Hepatocyte (in vitro differentiated cells): ENCODE measurements around the gene MAGEA11. TPM values are rescaled to one million over a fixed set of nuclear protein-coding genes. Genes with fewer than 3 reads are reported as not detected.
"Not testable (repeated sequence)": the region's sequence is repeated elsewhere in the genome, so short reads cannot be mapped to it uniquely, and the experiment has no call there.

Experiments used
- DNase-seq: peaks from one replicate; pipeline ENCODE4 v3.0.0-alpha.2; 2016; ENCODE audit warnings: low spot score
- H2AFZ ChIP-seq: fragments of 200-600 bp; sonication (generic); 2 replicates; pipeline ENCODE4 v1.6.0; 2016; ENCODE audit warnings: antibody characterized with exemption, mild to moderate bottlenecking
- H3K27ac ChIP-seq: fragments of 200-600 bp; sonication (generic); 2 replicates; pipeline ENCODE4 v1.5.1; 2016; ENCODE audit warnings: mild to moderate bottlenecking
- H3K27me3 ChIP-seq: fragments of 200-600 bp; sonication (generic); 2 replicates; pipeline ENCODE4 v1.6.1; 2016
- H3K36me3 ChIP-seq: fragments of 200-600 bp; sonication (generic); replicated peaks from 2 replicates; pipeline ENCODE4 v1.5.1; 2016; ENCODE audit warnings: low read depth; ENCODE audit not compliant: insufficient read depth
- H3K4me1 ChIP-seq: fragments of 200-600 bp; sonication (generic); 2 replicates; pipeline ENCODE4 v1.5.1; 2016; ENCODE audit warnings: mild to moderate bottlenecking, moderate library complexity; ENCODE audit not compliant: insufficient read depth
- H3K4me2 ChIP-seq: fragments of 200-600 bp; sonication (generic); 2 replicates; pipeline ENCODE4 v1.6.0; 2016
- H3K4me3 ChIP-seq: fragments of 200-600 bp; sonication (generic); 2 replicates; pipeline ENCODE4 v1.5.1; 2016; ENCODE audit warnings: mild to moderate bottlenecking
- H3K79me2 ChIP-seq: fragments of 200-600 bp; sonication (generic); 2 replicates; pipeline ENCODE4 v1.6.0; 2017; ENCODE audit warnings: mild to moderate bottlenecking
- H3K9me2 ChIP-seq: fragments of 200-600 bp; sonication (generic); replicated peaks from 2 replicates; pipeline ENCODE4 v1.6.0; 2017; ENCODE audit warnings: mild to moderate bottlenecking; ENCODE audit not compliant: insufficient read depth
- H3K9me3 ChIP-seq: fragments of 200-600 bp; sonication (generic); 2 replicates; pipeline ENCODE4 v1.5.1; 2016; ENCODE audit warnings: low read depth, mild to moderate bottlenecking
- H4K20me1 ChIP-seq: fragments of 200-600 bp; sonication (generic); 2 replicates; pipeline ENCODE4 v1.6.0; 2016; ENCODE audit warnings: mild to moderate bottlenecking; ENCODE audit not compliant: insufficient read depth, poor library complexity, severe bottlenecking
- CTCF ChIP-seq: fragments of 200-600 bp; sonication (generic); IDR thresholded peaks from 2 replicates; pipeline ENCODE4 v1.5.1; 2016; ENCODE audit warnings: antibody characterized with exemption, mild to moderate bottlenecking; ENCODE audit not compliant: poor library complexity
- EZH2 ChIP-seq: fragments of 200-600 bp; sonication (generic); IDR thresholded peaks from 2 replicates; pipeline ENCODE4 v1.6.1; 2016; ENCODE audit warnings: antibody characterized with exemption, mild to moderate bottlenecking, borderline replicate concordance
- EZH2phosphoT487 ChIP-seq: fragments of 200-600 bp; sonication (generic); IDR thresholded peaks from one replicate; pipeline ENCODE4 v1.6.1; 2018; ENCODE audit warnings: antibody characterized with exemption, mild to moderate bottlenecking, low read depth, moderate library complexity; ENCODE audit not compliant: unreplicated experiment, severe bottlenecking
- WGBS: methylation state at CpG from one replicate; pipeline ENCODE4 v1.1.6; 2016; ENCODE audit warnings: low lambda C conversion rate; ENCODE audit errors: missing lambda C conversion rate; 5-methylcytosine and 5-hydroxymethylcytosine counted together
- polyA plus RNA-seq: library from polyadenylated mRNA; unstranded; fragments of >200 nt; fragmentation: Nextera tagmentation; extraction: Ambion mirVana; gene quantifications from 2 replicates; pipeline ENCODE4 v1.2.1, GENCODE V29; 2016
- total RNA-seq: library from RNA; depleted of rRNA; stranded (reverse); fragments of >200 nt; gene quantifications from 2 replicates; pipeline ENCODE4 v1.2.3, GENCODE V29; 2014

Gene MAGEA11
- total and polyA plus RNA-seq, 2 experiments from 2014 or later = not detected

GRCh38 chrX:149742269-149742668, 30.4 kb downstream of the MAGEA11 start:
- not testable (repeated sequence) for H3K4me2 ChIP-seq, H2AFZ ChIP-seq, H3K27ac ChIP-seq, H3K9me3 ChIP-seq, H3K4me1 ChIP-seq, H4K20me1 ChIP-seq, H3K4me3 ChIP-seq, H3K27me3 ChIP-seq, DNase-seq, H3K36me3 ChIP-seq, H3K79me2 ChIP-seq, H3K9me2 ChIP-seq
- WGBS = 57% methylated on average over 1 of the region's 6 CpGs

GRCh38 chrX:149746390-149747007, 34.6 kb downstream of the MAGEA11 start:
- H3K4me2 ChIP-seq, H3K4me1 ChIP-seq, H3K4me3 ChIP-seq, H3K27ac ChIP-seq, H3K79me2 ChIP-seq, H3K36me3 ChIP-seq, H3K27me3 ChIP-seq, H3K9me3 ChIP-seq, DNase-seq, H3K9me2 ChIP-seq, H4K20me1 ChIP-seq, H2AFZ ChIP-seq: not testable (repeated sequence)
- 95% methylated on average over 2 of the region's 6 CpGs for whole genome bisulfite sequencing

GRCh38 chrX:149757206-149758067, 45.6 kb downstream of the MAGEA11 start:
- Histone ChIP-seq H3K79me2 (no peaks in the 10 kb centered on the region), H4K20me1 (no peaks in the 10 kb centered on the region), H3K36me3 (no peaks in the 10 kb centered on the region), H3K9me3 (no peaks in the 10 kb centered on the region), H3K4me2 (no peak overlapping the region), H3K4me1 (no peaks in the 10 kb centered on the region), H3K27me3 (no peaks in the 10 kb centered on the region), H3K27ac (no peak overlapping the region), H2AFZ (no peak overlapping the region), H3K9me2 (no peaks in the 10 kb centered on the region), H3K4me3 (no peak overlapping the region)
- no peak for DNase-seq
- 83% methylated on average over 8 of the region's 8 CpGs for WGBS
- TF ChIP-seq CTCF (no peak), EZH2phosphoT487 (no peak), EZH2 (no peak)

GRCh38 chrX:149758068-149758714, 46.3 kb downstream of the MAGEA11 start:
- Histone ChIP-seq H3K4me1 (no peaks in the 10 kb centered on the region), H3K4me2 (no peak overlapping the region), H3K36me3 (no peaks in the 10 kb centered on the region), H3K4me3 (no peak overlapping the region), H4K20me1 (no peaks in the 10 kb centered on the region), H3K9me2 (no peaks in the 10 kb centered on the region), H3K79me2 (no peaks in the 10 kb centered on the region), H3K27me3 (no peaks in the 10 kb centered on the region), H3K9me3 (no peaks in the 10 kb centered on the region), H2AFZ (no peak overlapping the region), H3K27ac (no peak overlapping the region)
- TF ChIP-seq CTCF = no peak
- no peak for TF ChIP-seq EZH2
- TF ChIP-seq EZH2phosphoT487 = no peak
- DNase-seq = no peak
- 91% methylated on average over 11 of the region's 18 CpGs for WGBS

- H4K20me1 ChIP-seq, H3K27ac ChIP-seq, H3K9me3 ChIP-seq, H2AFZ ChIP-seq, H3K4me3 ChIP-seq, H3K27me3 ChIP-seq, H3K36me3 ChIP-seq, H3K4me2 ChIP-seq, H3K79me2 ChIP-seq, H3K4me1 ChIP-seq, H3K9me2 ChIP-seq, DNase-seq: not testable (repeated sequence)
- 89% methylated on average over 15 of the region's 17 CpGs for WGBS
These were observed 46.8 kb downstream of the MAGEA11 start for GRCh38 chrX:149758715-149759078.
